ENCODE results near the gene DHRS12. TPM values are rescaled to one million over a fixed set of nuclear protein-coding genes. Genes with fewer than 3 reads are reported as not detected.

DHRS12 gene
- total RNA-seq, 6 experiments from 2014 or later = 10.2 to 17.6 (median 12.4) TPM

GRCh38 chr13:51772781-51773180 is 31.2 kb downstream of the DHRS12 start:
- H3K27ac ChIP-seq = no peak overlapping the region
- no peaks in the 10 kb centered on the region for H3K27me3 ChIP-seq
- no peak overlapping the region for H3K4me3 ChIP-seq
- no peaks in the 10 kb centered on the region for H3K36me3 ChIP-seq
- no peak for TF ChIP-seq POLR2A (IDR thresholded peaks at IDR 0.05)
- TF ChIP-seq, protein P1, sequence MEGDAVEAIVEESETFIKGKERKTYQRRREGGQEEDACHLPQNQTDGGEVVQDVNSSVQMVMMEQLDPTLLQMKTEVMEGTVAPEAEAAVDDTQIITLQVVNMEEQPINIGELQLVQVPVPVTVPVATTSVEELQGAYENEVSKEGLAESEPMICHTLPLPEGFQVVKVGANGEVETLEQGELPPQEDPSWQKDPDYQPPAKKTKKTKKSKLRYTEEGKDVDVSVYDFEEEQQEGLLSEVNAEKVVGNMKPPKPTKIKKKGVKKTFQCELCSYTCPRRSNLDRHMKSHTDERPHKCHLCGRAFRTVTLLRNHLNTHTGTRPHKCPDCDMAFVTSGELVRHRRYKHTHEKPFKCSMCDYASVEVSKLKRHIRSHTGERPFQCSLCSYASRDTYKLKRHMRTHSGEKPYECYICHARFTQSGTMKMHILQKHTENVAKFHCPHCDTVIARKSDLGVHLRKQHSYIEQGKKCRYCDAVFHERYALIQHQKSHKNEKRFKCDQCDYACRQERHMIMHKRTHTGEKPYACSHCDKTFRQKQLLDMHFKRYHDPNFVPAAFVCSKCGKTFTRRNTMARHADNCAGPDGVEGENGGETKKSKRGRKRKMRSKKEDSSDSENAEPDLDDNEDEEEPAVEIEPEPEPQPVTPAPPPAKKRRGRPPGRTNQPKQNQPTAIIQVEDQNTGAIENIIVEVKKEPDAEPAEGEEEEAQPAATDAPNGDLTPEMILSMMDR (IDR thresholded peaks at IDR 0.05) = no peak
- WGBS (ENCODE audit: insufficient coverage, low coverage, low lambda C conversion rate, missing lambda C conversion rate) = 84% methylated on average over 4 of the region's 6 CpGs
- DNase-seq = no peak
- no peaks in the 10 kb centered on the region for H3K4me1 ChIP-seq
- ATAC-seq = no peak
- no peaks in the 10 kb centered on the region for H3K9me3 ChIP-seq
- intact Hi-C loops (cut with DNase I) = no loop called here

- ATAC-seq (no peak), DNase-seq (no peak)
- H3K27ac ChIP-seq = no peak overlapping the region
- no peaks in the 10 kb centered on the region for H3K9me3 ChIP-seq
- no peaks in the 10 kb centered on the region for H3K27me3 ChIP-seq
- 0% methylated on average over 1 of the region's 9 CpGs for WGBS (ENCODE audit: insufficient coverage, low coverage, low lambda C conversion rate, missing lambda C conversion rate)
- TF ChIP-seq, protein P1 (IDR thresholded peaks at IDR 0.05) = no peak
- TF ChIP-seq POLR2A (IDR thresholded peaks at IDR 0.05) = no peak
- H3K4me3 ChIP-seq = no peak overlapping the region
- intact Hi-C loops (cut with DNase I) = no loop called here
- no peaks in the 10 kb centered on the region for H3K36me3 ChIP-seq
- H3K4me1 ChIP-seq = no peaks in the 10 kb centered on the region
These were observed 31.9 kb downstream of the DHRS12 start for GRCh38 chr13:51772105-51772455.

DNA sequence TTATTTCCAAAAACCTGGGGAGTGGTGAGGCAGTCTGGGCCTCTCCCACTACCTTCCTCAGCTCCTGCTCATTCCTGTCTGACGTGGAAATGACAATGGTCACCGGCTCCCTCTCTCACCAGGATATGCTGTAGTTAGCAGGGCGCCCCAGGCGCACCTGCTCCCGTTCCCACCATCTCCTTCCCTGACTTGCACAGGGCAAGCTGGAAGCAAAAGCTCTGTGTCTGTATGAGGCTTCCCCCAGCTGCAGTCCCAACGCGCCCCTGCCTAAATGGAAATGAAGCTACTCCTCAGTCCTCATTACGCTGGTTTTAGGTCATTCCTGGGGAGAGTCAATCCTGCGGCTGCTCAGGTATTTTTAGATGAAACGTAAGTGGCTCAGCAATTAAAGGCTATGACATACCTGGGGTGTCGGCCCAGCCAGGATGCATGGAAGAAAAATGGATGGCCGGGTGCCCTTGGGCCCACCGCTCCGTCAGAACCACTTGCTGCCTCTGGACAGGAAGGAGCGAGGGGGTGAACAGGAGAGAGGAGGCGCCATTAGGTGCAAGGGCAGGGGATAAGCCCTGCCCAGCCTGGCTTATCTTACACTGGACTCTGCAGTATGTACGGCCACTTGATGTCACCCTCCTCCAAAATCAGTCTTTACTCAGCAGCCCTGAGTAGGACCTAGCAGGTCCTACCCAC is 32.4 kb downstream of the DHRS12 start:
- H3K4me3 ChIP-seq = no peak overlapping the region
- TF ChIP-seq, protein P1 (IDR thresholded peaks at IDR 0.05) = no peak
- no peaks in the 10 kb centered on the region for H3K36me3 ChIP-seq
- no peaks in the 10 kb centered on the region for H3K4me1 ChIP-seq
- no peaks in the 10 kb centered on the region for H3K9me3 ChIP-seq
- H3K27me3 ChIP-seq = no peaks in the 10 kb centered on the region
- H3K27ac ChIP-seq = no peak overlapping the region
- peak; percentile 25 to 34 (median 32) for ATAC-seq
- no peak for DNase-seq
- WGBS (ENCODE audit: insufficient coverage, low coverage, low lambda C conversion rate, missing lambda C conversion rate) = 90% methylated on average over 7 of the region's 17 CpGs
- intact Hi-C loops (cut with DNase I) = no loop called here

DNA sequence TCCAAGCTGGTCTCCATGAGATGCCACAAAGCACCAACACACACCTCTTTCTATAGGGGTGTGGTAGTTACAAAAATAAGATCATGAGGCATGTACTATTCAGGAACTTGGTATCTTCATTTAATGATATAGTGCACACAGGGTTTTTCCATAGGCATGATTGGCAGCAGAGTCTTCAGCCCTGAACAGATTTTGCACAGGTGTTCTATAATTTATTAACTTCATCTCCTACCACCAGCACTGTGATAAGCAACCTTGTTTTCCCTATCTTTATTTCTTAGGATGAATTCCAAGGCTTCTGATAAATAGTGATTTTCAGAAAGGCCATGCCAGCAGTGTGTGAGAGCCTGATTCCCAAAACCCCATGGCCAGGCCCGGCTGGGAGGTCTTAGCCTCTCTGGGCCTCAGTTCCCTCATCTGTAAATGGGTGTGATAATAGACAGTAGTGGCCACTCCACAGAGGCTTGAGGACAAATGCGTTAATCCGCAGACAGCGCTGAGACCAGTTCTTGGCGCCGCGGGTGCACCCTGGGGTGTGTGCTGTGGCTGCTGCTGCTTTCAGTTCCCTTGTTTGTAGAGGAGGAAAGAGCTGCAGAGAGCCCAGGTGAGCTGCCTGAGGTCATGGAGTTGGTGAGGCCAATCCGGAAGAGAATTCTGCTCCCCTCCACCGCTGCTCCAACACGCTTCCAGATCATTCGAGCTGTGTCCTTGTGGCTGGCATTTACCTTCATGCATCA is 33.1 kb downstream of the DHRS12 start:
- ATAC-seq = peak in 1 of 4 donors; percentile 4
- intact Hi-C loops (cut with DNase I) = no loop called here
- no peak for TF ChIP-seq POLR2A (IDR thresholded peaks at IDR 0.05)
- TF ChIP-seq, protein P1 (IDR thresholded peaks at IDR 0.05) = no peak

More for the DNA sequence above, 33.1 kb downstream of the DHRS12 start:
- Histone ChIP-seq H3K9me3 (no peaks in the 10 kb centered on the region), H3K4me1 (no peaks in the 10 kb centered on the region), H3K36me3 (no peaks in the 10 kb centered on the region), H3K27me3 (no peaks in the 10 kb centered on the region), H3K27ac (no peak overlapping the region), H3K4me3 (no peak overlapping the region)
- no peak for DNase-seq
- WGBS (ENCODE audit: insufficient coverage, low coverage, low lambda C conversion rate, missing lambda C conversion rate) = 83% methylated on average over 6 of the region's 11 CpGs

Data from right lobe of liver (tissue), 6 donors.